Loucy (cell line): Measurements from ENCODE around the gene PLCD3.

ENCODE experiments used
- EZH2phosphoT487 ChIP-seq: fragments of 200-600 bp; IDR thresholded peaks from 2 replicates; pipeline ENCODE4 v1.6.1; 2018; ENCODE audit warnings: antibody characterized with exemption, mild to moderate bottlenecking, moderate library complexity, borderline replicate concordance
- TF ChIP-seq, protein P1 (sequence below): fragments of 200-600 bp; sonication (generic); conservative IDR thresholded peaks from 2 replicates; pipeline ENCODE4 v1.5.1; 2014; ENCODE audit warnings: mild to moderate bottlenecking, antibody characterized with exemption, low read length

- TF ChIP-seq EZH2phosphoT487: no peak
- TF ChIP-seq, protein P1, sequence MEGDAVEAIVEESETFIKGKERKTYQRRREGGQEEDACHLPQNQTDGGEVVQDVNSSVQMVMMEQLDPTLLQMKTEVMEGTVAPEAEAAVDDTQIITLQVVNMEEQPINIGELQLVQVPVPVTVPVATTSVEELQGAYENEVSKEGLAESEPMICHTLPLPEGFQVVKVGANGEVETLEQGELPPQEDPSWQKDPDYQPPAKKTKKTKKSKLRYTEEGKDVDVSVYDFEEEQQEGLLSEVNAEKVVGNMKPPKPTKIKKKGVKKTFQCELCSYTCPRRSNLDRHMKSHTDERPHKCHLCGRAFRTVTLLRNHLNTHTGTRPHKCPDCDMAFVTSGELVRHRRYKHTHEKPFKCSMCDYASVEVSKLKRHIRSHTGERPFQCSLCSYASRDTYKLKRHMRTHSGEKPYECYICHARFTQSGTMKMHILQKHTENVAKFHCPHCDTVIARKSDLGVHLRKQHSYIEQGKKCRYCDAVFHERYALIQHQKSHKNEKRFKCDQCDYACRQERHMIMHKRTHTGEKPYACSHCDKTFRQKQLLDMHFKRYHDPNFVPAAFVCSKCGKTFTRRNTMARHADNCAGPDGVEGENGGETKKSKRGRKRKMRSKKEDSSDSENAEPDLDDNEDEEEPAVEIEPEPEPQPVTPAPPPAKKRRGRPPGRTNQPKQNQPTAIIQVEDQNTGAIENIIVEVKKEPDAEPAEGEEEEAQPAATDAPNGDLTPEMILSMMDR: no peak
Observed at GRCh38 chr17:45171338-45172231, 39.3 kb upstream of the PLCD3 start.
